ENCODE results near the gene SNX1.

- TF ChIP-seq CTCF (conservative IDR thresholded peaks at IDR 0.05; ENCODE audit: low read length), result no peak
- no peak for TF ChIP-seq EZH2phosphoT487 (IDR thresholded peaks at IDR 0.05; ENCODE audit: borderline replicate concordance, low read depth, low read length)
These were observed 6.1 kb upstream of the SNX1 start for GRCh38 chr15:64089543-64090280.

All from OCI-LY7 (cell line).